HEK293 (cell line): Measurements from ENCODE around the gene DCST1.

ENCODE experiments used
- CTCF ChIA-PET: fragments of 350-600 bp; formaldehyde crosslinking; extraction: SDS; loops from one replicate; lab custom pipeline; 2021; ENCODE audit warnings: antibody characterized with exemption; lab: Yijun Ruan, JAX
- POLR2A ChIA-PET: fragments of 300-600 bp; formaldehyde crosslinking; extraction: SDS; loops from one replicate; lab custom pipeline; 2020; ENCODE audit warnings: antibody characterized with exemption, inconsistent platforms; lab: Yijun Ruan, JAX
- H3K27ac ChIP-seq: fragments of 200-500 bp; sonication (Bioruptor generic); 2 replicates; pipeline ENCODE4 v1.5.1; 2014; ENCODE audit warnings: low read depth, low read length, control low read depth, inconsistent platforms; ENCODE audit errors: extremely low read depth
- H3K36me3 ChIP-seq, 2 experiments: fragments of 200-500 bp in 1 of 2; sonication (Bioruptor generic) in 1 of 2; 1 replicate in 1 of 2; 2 replicates in 1 of 2; pipeline ENCODE4 v1.5.1; 2014 to 2017; ENCODE audit warnings: inconsistent platforms in 2 of 2, low read length in 2 of 2; ENCODE audit not compliant: control insufficient read depth in 2 of 2, insufficient read depth in 1 of 2
- H3K4me1 ChIP-seq: fragments of 200-500 bp; sonication (Bioruptor generic); 2 replicates; pipeline ENCODE4 v1.5.1; 2014; ENCODE audit warnings: mild to moderate bottlenecking, low read length, inconsistent platforms; ENCODE audit not compliant: control insufficient read depth, insufficient read depth
- H3K4me3 ChIP-seq: 2 replicates; pipeline ENCODE4 v1.5.1; 2011; ENCODE audit warnings: low read depth, mild to moderate bottlenecking, control low read depth, low read length, moderate library complexity
- H3K9me3 ChIP-seq: fragments of 200-500 bp; sonication (Bioruptor generic); 2 replicates; pipeline ENCODE4 v1.5.1; 2014; ENCODE audit warnings: low read depth, low read length, inconsistent platforms; ENCODE audit not compliant: control insufficient read depth, insufficient read depth
- EGR2 ChIP-seq: fragments of 450-650 bp; formaldehyde crosslinking; IDR thresholded peaks from 2 replicates; pipeline ENCODE4 v1.5.1; 2016; ENCODE audit warnings: low read depth, missing biosample characterization, missing genetic modification characterization
- KLF16 ChIP-seq: fragments of 450-650 bp; formaldehyde crosslinking; IDR thresholded peaks from 2 replicates; pipeline ENCODE4 v1.5.1; 2017; ENCODE audit warnings: missing biosample characterization, missing genetic modification characterization
- KLF8 ChIP-seq: fragments of 450-650 bp; formaldehyde crosslinking; IDR thresholded peaks from 2 replicates; pipeline ENCODE4 v1.5.1; 2016; ENCODE audit warnings: missing biosample characterization, missing genetic modification characterization
- MZF1 ChIP-seq: fragments of 450-650 bp; formaldehyde crosslinking; IDR thresholded peaks from 2 replicates; pipeline ENCODE4 v1.5.1; 2017; ENCODE audit warnings: missing biosample characterization, missing genetic modification characterization, borderline replicate concordance
- PRDM1 ChIP-seq: fragments of 450-650 bp; formaldehyde crosslinking; IDR thresholded peaks from 2 replicates; pipeline ENCODE4; 2016; ENCODE audit warnings: missing biosample characterization, missing genetic modification characterization
- SP2 ChIP-seq: fragments of 450-650 bp; formaldehyde crosslinking; IDR thresholded peaks from 2 replicates; pipeline ENCODE4 v1.5.1; 2016; ENCODE audit warnings: missing biosample characterization, missing genetic modification characterization
- SP7 ChIP-seq: fragments of 450-650 bp; formaldehyde crosslinking; IDR thresholded peaks from 2 replicates; pipeline ENCODE4 v1.5.1; 2016; ENCODE audit warnings: missing biosample characterization, missing genetic modification characterization
- ZBTB48 ChIP-seq: fragments of 450-650 bp; formaldehyde crosslinking; IDR thresholded peaks from 2 replicates; pipeline ENCODE4 v1.5.1; 2016; ENCODE audit warnings: missing biosample characterization, missing genetic modification characterization
- ZBTB7A ChIP-seq: fragments of 450-650 bp; formaldehyde crosslinking; IDR thresholded peaks from 2 replicates; pipeline ENCODE4 v1.5.1; 2016; ENCODE audit warnings: low read depth, missing biosample characterization, missing genetic modification characterization
- ZEB2 ChIP-seq: fragments of 450-650 bp; formaldehyde crosslinking; IDR thresholded peaks from 2 replicates; pipeline ENCODE4 v1.5.1; 2016; ENCODE audit warnings: missing biosample characterization, missing genetic modification characterization
- ZFP37 ChIP-seq: fragments of 450-650 bp; formaldehyde crosslinking; IDR thresholded peaks from 2 replicates; pipeline ENCODE4 v1.5.1; 2016; ENCODE audit warnings: missing biosample characterization, missing genetic modification characterization
- ZNF133 ChIP-seq: fragments of 450-650 bp; formaldehyde crosslinking; IDR thresholded peaks from 2 replicates; pipeline ENCODE4 v1.5.1; 2016; ENCODE audit warnings: missing biosample characterization, missing genetic modification characterization
- ZNF157 ChIP-seq: fragments of 450-650 bp; formaldehyde crosslinking; IDR thresholded peaks from 2 replicates; pipeline ENCODE4 v1.5.1; 2016; ENCODE audit warnings: missing biosample characterization, missing genetic modification characterization
- ZNF335 ChIP-seq: fragments of 450-650 bp; formaldehyde crosslinking; conservative IDR thresholded peaks from 2 replicates; pipeline ENCODE4 v1.5.1; 2016; ENCODE audit warnings: missing biosample characterization, missing genetic modification characterization
- ZNF366 ChIP-seq: fragments of 450-650 bp; formaldehyde crosslinking; conservative IDR thresholded peaks from 2 replicates; pipeline ENCODE4 v1.5.1; 2016; ENCODE audit warnings: missing biosample characterization, missing genetic modification characterization
- ZNF433 ChIP-seq: fragments of 450-650 bp; formaldehyde crosslinking; IDR thresholded peaks from 2 replicates; pipeline ENCODE4 v1.5.1; 2016; ENCODE audit warnings: missing biosample characterization, missing genetic modification characterization, low read depth
- ZNF521 ChIP-seq: fragments of 450-650 bp; formaldehyde crosslinking; IDR thresholded peaks from 2 replicates; pipeline ENCODE4 v1.5.1; 2017; ENCODE audit warnings: missing biosample characterization, mild to moderate bottlenecking, missing genetic modification characterization
- ZNF560 ChIP-seq: fragments of 450-650 bp; formaldehyde crosslinking; IDR thresholded peaks from 2 replicates; pipeline ENCODE4 v1.5.1; 2017; ENCODE audit warnings: missing biosample characterization, missing genetic modification characterization, borderline replicate concordance
- ZNF571 ChIP-seq: fragments of 450-650 bp; formaldehyde crosslinking; IDR thresholded peaks from 2 replicates; pipeline ENCODE4 v1.5.0; 2017; ENCODE audit warnings: missing biosample characterization, missing genetic modification characterization
- ZNF585B ChIP-seq: fragments of 450-650 bp; formaldehyde crosslinking; IDR thresholded peaks from 2 replicates; pipeline ENCODE4 v1.5.1; 2016; ENCODE audit warnings: missing biosample characterization, missing genetic modification characterization
- ZNF600 ChIP-seq: fragments of 450-650 bp; formaldehyde crosslinking; IDR thresholded peaks from 2 replicates; pipeline ENCODE4 v1.5.1; 2016; ENCODE audit warnings: missing biosample characterization, missing genetic modification characterization
- ZNF660 ChIP-seq: fragments of 450-650 bp; IDR thresholded peaks from 2 replicates; pipeline ENCODE4 v1.5.1; 2018; ENCODE audit warnings: missing biosample characterization, mild to moderate bottlenecking, missing genetic modification characterization
- ZNF670 ChIP-seq: fragments of 450-650 bp; formaldehyde crosslinking; IDR thresholded peaks from 2 replicates; pipeline ENCODE4 v1.5.1; 2016; ENCODE audit warnings: missing biosample characterization, missing genetic modification characterization, low read depth
- ZNF76 ChIP-seq: fragments of 450-650 bp; formaldehyde crosslinking; IDR thresholded peaks from 2 replicates; pipeline ENCODE4; 2016; ENCODE audit warnings: low read depth, missing biosample characterization, missing genetic modification characterization, borderline replicate concordance
- ZNF792 ChIP-seq: fragments of 450-650 bp; formaldehyde crosslinking; IDR thresholded peaks from 2 replicates; pipeline ENCODE4 v1.5.1; 2016; ENCODE audit warnings: missing biosample characterization, missing genetic modification characterization
- ZNF837 ChIP-seq: fragments of 450-650 bp; formaldehyde crosslinking; IDR thresholded peaks from 2 replicates; pipeline ENCODE4 v1.5.1; 2016; ENCODE audit warnings: missing biosample characterization, missing genetic modification characterization
- ZNF843 ChIP-seq: fragments of 450-650 bp; formaldehyde crosslinking; IDR thresholded peaks from 2 replicates; pipeline ENCODE4 v1.5.1; 2016; ENCODE audit warnings: missing biosample characterization, missing genetic modification characterization
- ZSCAN30 ChIP-seq: fragments of 450-650 bp; IDR thresholded peaks from 2 replicates; pipeline ENCODE4 v1.5.1; 2018; ENCODE audit warnings: missing biosample characterization, mild to moderate bottlenecking, missing genetic modification characterization, moderate library complexity
- TF ChIP-seq, protein P1 (sequence below): fragments of 450-650 bp; formaldehyde crosslinking; IDR thresholded peaks from 2 replicates; pipeline ENCODE4 v1.5.1; 2016; ENCODE audit warnings: missing biosample characterization, missing genetic modification characterization
- TF ChIP-seq, protein P2 (sequence below): fragments of 450-650 bp; IDR thresholded peaks from 2 replicates; pipeline ENCODE4 v1.5.1; 2018; ENCODE audit warnings: missing biosample characterization, missing genetic modification characterization
- TF ChIP-seq, protein P3 (sequence below): fragments of 450-650 bp; formaldehyde crosslinking; IDR thresholded peaks from 2 replicates; pipeline ENCODE4 v1.5.1; 2016; ENCODE audit warnings: missing biosample characterization, missing genetic modification characterization
- TF ChIP-seq, protein P4 (sequence below): fragments of 450-650 bp; formaldehyde crosslinking; IDR thresholded peaks from 2 replicates; pipeline ENCODE4 v1.5.1; 2016; ENCODE audit warnings: missing biosample characterization, missing genetic modification characterization

Gene DCST1

DNA sequence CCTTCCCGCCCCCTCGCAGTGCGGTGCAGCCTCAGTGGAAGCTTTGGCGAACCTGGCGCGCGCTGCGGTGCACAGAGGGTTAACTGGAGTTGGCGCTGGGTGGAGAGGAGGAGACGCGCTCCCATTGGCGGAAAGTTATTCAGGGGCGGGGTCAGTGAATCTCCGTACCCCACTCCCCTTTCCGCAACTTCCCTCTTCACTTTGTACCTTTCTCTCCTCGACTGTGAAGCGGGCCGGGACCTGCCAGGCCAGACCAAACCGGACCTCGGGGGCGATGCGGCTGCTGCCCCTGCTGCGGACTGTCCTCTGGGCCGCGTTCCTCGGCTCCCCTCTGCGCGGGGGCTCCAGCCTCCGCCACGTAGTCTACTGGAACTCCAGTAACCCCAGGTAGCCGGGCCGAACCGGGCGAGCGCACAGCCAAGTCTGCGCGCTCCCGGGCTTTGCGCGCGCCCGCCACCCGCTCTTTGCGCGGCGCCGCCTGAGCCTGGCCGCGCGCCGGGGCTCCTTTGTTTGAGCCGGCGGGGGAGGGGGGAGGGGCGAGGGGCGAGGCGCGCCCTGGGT, 30.0 kb downstream of the DCST1 start, which contains the start of gene EFNA4:
Gene EFNA4, plus strand, starts transcription at position 191 of the 561 bp plus-strand sequence. Its CDS starts 84 bp downstream, at position 275.
- CTCF ChIA-PET, result interaction anchor here (0.6 to 10.9 kb wide), 8 partner anchors 12 to 182 kb away, joined by 3 to 117 read pairs (median 4); partner anchors contain the start of genes ADAM15 and EFNA3
- H3K27ac ChIP-seq, result peak within 1 kb of the TSS; percentile 64; the same call in 1 of the 2 replicates
- no peak for TF ChIP-seq EGR2 (tag by site-specific recombination)
- TF ChIP-seq ZEB2 (tag by site-specific recombination), result peak; percentile 85
- TF ChIP-seq ZNF837 (tag by site-specific recombination), result no peak
- TF ChIP-seq ZNF133 (tag by site-specific recombination), result no peak
- TF ChIP-seq KLF16 (tag by site-specific recombination), result 0 out of 2 replicates have a peak, but pooled peaks have one; percentile 43
- 0 out of 2 replicates have a peak, but pooled peaks have one; percentile 60 for TF ChIP-seq ZNF660 (tag by site-specific recombination)
- no peak for TF ChIP-seq ZNF433
- TF ChIP-seq ZBTB7A (tag by site-specific recombination), result peak; percentile 55; the same call in 1 of the 2 replicates
- TF ChIP-seq, protein P1, sequence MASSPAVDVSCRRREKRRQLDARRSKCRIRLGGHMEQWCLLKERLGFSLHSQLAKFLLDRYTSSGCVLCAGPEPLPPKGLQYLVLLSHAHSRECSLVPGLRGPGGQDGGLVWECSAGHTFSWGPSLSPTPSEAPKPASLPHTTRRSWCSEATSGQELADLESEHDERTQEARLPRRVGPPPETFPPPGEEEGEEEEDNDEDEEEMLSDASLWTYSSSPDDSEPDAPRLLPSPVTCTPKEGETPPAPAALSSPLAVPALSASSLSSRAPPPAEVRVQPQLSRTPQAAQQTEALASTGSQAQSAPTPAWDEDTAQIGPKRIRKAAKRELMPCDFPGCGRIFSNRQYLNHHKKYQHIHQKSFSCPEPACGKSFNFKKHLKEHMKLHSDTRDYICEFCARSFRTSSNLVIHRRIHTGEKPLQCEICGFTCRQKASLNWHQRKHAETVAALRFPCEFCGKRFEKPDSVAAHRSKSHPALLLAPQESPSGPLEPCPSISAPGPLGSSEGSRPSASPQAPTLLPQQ (tag by site-specific recombination), result peak; percentile 46; the same call in 1 of the 2 replicates
- TF ChIP-seq, protein P2, sequence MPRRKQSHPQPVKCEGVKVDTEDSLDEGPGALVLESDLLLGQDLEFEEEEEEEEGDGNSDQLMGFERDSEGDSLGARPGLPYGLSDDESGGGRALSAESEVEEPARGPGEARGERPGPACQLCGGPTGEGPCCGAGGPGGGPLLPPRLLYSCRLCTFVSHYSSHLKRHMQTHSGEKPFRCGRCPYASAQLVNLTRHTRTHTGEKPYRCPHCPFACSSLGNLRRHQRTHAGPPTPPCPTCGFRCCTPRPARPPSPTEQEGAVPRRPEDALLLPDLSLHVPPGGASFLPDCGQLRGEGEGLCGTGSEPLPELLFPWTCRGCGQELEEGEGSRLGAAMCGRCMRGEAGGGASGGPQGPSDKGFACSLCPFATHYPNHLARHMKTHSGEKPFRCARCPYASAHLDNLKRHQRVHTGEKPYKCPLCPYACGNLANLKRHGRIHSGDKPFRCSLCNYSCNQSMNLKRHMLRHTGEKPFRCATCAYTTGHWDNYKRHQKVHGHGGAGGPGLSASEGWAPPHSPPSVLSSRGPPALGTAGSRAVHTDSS, result no peak
- peak; percentile 74 for TF ChIP-seq SP2 (tag by site-specific recombination)
- no peak for TF ChIP-seq ZNF571
- TF ChIP-seq ZNF157, result no peak
- TF ChIP-seq SP7 (tag by site-specific recombination), result peak; percentile 6; the same call in 1 of the 2 replicates
- peak; percentile 35; the same call in 1 of the 2 replicates for TF ChIP-seq ZNF366 (tag by site-specific recombination)
- TF ChIP-seq ZNF76, result peak; percentile 21; the same call in 1 of the 2 replicates
- TF ChIP-seq, protein P3, sequence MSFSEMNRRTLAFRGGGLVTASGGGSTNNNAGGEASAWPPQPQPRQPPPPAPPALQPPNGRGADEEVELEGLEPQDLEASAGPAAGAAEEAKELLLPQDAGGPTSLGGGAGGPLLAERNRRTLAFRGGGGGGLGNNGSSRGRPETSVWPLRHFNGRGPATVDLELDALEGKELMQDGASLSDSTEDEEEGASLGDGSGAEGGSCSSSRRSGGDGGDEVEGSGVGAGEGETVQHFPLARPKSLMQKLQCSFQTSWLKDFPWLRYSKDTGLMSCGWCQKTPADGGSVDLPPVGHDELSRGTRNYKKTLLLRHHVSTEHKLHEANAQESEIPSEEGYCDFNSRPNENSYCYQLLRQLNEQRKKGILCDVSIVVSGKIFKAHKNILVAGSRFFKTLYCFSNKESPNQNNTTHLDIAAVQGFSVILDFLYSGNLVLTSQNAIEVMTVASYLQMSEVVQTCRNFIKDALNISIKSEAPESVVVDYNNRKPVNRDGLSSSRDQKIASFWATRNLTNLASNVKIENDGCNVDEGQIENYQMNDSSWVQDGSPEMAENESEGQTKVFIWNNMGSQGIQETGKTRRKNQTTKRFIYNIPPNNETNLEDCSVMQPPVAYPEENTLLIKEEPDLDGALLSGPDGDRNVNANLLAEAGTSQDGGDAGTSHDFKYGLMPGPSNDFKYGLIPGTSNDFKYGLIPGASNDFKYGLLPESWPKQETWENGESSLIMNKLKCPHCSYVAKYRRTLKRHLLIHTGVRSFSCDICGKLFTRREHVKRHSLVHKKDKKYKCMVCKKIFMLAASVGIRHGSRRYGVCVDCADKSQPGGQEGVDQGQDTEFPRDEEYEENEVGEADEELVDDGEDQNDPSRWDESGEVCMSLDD (tag by site-specific recombination), result peak; percentile 93
- TF ChIP-seq ZNF560, result no peak
- TF ChIP-seq ZFP37 (tag by site-specific recombination), result no peak
- TF ChIP-seq, protein P4, sequence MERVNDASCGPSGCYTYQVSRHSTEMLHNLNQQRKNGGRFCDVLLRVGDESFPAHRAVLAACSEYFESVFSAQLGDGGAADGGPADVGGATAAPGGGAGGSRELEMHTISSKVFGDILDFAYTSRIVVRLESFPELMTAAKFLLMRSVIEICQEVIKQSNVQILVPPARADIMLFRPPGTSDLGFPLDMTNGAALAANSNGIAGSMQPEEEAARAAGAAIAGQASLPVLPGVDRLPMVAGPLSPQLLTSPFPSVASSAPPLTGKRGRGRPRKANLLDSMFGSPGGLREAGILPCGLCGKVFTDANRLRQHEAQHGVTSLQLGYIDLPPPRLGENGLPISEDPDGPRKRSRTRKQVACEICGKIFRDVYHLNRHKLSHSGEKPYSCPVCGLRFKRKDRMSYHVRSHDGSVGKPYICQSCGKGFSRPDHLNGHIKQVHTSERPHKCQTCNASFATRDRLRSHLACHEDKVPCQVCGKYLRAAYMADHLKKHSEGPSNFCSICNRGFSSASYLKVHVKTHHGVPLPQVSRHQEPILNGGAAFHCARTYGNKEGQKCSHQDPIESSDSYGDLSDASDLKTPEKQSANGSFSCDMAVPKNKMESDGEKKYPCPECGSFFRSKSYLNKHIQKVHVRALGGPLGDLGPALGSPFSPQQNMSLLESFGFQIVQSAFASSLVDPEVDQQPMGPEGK (tag by site-specific recombination), result peak; percentile 68; the same call in 1 of the 2 replicates
- no peak for TF ChIP-seq ZBTB48 (tag by site-specific recombination)
- TF ChIP-seq PRDM1 (tag by site-specific recombination), result peak; percentile 96
- TF ChIP-seq ZNF670 (tag by site-specific recombination), result no peak
- peak; percentile 71 for TF ChIP-seq ZNF600 (tag by site-specific recombination)
- peak; percentile 78; the same call in 1 of the 2 replicates for TF ChIP-seq MZF1 (tag by site-specific recombination)
- no peak for TF ChIP-seq ZNF585B (tag by site-specific recombination)
- TF ChIP-seq ZNF335 (tag by site-specific recombination), result peak; percentile 65
- TF ChIP-seq ZSCAN30 (tag by site-specific recombination), result 0 out of 2 replicates have a peak, but pooled peaks have one; percentile 17
- TF ChIP-seq KLF8 (tag by site-specific recombination), result peak; percentile 41; the same call in 1 of the 2 replicates
- TF ChIP-seq ZNF792 (tag by site-specific recombination), result no peak
- no peak for TF ChIP-seq ZNF521
- 0 out of 2 replicates have a peak, but pooled peaks have one; percentile 14 for TF ChIP-seq ZNF843 (tag by site-specific recombination)

More for the DNA sequence above, 30.0 kb downstream of the DCST1 start, which contains the start of gene EFNA4:
- POLR2A ChIA-PET, result interaction anchor here (0.7 to 1.3 kb wide), 4 partner anchors 15 to 21 kb away, joined by 3 to 6 read pairs (median 4); partner anchors contain the start of gene EFNA3
- peak within 1 kb of the TSS; percentile 88 for H3K4me3 ChIP-seq
- no peaks in the 10 kb centered on the region; the same call in none of the 2 replicates for H3K4me1 ChIP-seq
- peaks cover 0 to 21% of the 10 kb centered on the region in 2 experiments; a peak in 1 of 3 replicates for H3K36me3 ChIP-seq
- H3K9me3 ChIP-seq, result no peaks in the 10 kb centered on the region
